A673 (cell line): ENCODE measurements around the gene HLA-DQB1. TPM values are rescaled to one million over a fixed set of nuclear protein-coding genes. Genes with fewer than 3 reads are reported as not detected.

Experiments
- BruUV-seq: library from RNA; stranded (reverse); fragments of 400-500 nt; replicated peaks from 2 replicates; lab custom pipeline; 2021; lab: Mats Ljungman, UMichigan
- CTCF ChIA-PET: fragments of 300-600 bp; sonication (Branson Sonifier 250); formaldehyde crosslinking; loops from one replicate; lab custom pipeline; 2022; ENCODE audit warnings: antibody characterized with exemption; lab: Charles Lee
- POLR2A ChIA-PET: fragments of 300-600 bp; sonication (Branson Sonifier 250); formaldehyde crosslinking; loops from one replicate; lab custom pipeline; 2022; ENCODE audit warnings: antibody characterized with exemption; ENCODE audit not compliant: low non-redundant PET; lab: Charles Lee
- DNase-seq: peaks from one replicate; pipeline ENCODE4 v3.0.0-alpha.2; 2015; ENCODE audit warnings: low spot score
- H3K27ac ChIP-seq: fragments of 200-600 bp; sonication (generic); 2 replicates; pipeline ENCODE4 v1.5.1; 2016; ENCODE audit warnings: mixed run types, low read depth, mild to moderate bottlenecking, mixed read lengths, antibody characterized with exemption, low read length; ENCODE audit not compliant: poor library complexity, severe bottlenecking
- H3K27me3 ChIP-seq: fragments of 200-600 bp; sonication (generic); replicated peaks from 2 replicates; pipeline ENCODE4 v1.6.1; 2017; ENCODE audit warnings: mixed run types, low read depth, mild to moderate bottlenecking, mixed read lengths, antibody characterized with exemption, low read length; ENCODE audit not compliant: insufficient read depth, poor library complexity
- H3K36me3 ChIP-seq: fragments of 200-600 bp; sonication (generic); 2 replicates; pipeline ENCODE4 v1.6.1; 2016; ENCODE audit warnings: mixed run types, mild to moderate bottlenecking, mixed read lengths, antibody characterized with exemption, low read length; ENCODE audit not compliant: insufficient read depth, poor library complexity, severe bottlenecking
- H3K4me1 ChIP-seq: fragments of 200-600 bp; sonication (generic); 2 replicates; pipeline ENCODE4 v1.6.1; 2017; ENCODE audit warnings: mixed run types, mild to moderate bottlenecking, mixed read lengths, antibody characterized with exemption, low read length; ENCODE audit not compliant: insufficient read depth, poor library complexity, severe bottlenecking
- H3K4me3 ChIP-seq: fragments of 200-600 bp; sonication (generic); 2 replicates; pipeline ENCODE4 v1.5.1; 2016; ENCODE audit warnings: low read depth, mixed run types, mild to moderate bottlenecking, mixed read lengths, low read length; ENCODE audit not compliant: poor library complexity, severe bottlenecking
- H3K9me3 ChIP-seq: fragments of 200-600 bp; sonication (generic); 2 replicates; pipeline ENCODE4 v1.6.1; 2016; ENCODE audit warnings: mixed run types, low read depth, mild to moderate bottlenecking, mixed read lengths, antibody characterized with exemption, low read length; ENCODE audit not compliant: poor library complexity, severe bottlenecking
- EZH2 ChIP-seq: fragments of 200-600 bp; sonication (generic); IDR thresholded peaks from 2 replicates; pipeline ENCODE4 v1.6.1; 2017; ENCODE audit warnings: borderline replicate concordance, low read depth, mild to moderate bottlenecking, mixed read lengths, antibody characterized with exemption, low read length; ENCODE audit not compliant: poor library complexity, severe bottlenecking
- intact Hi-C: fragments of 100-400 bp; cut with micrococcal nuclease; formaldehyde crosslinking; loops from one replicate; pipeline ENCODE4 v1.10.0; 2022; ENCODE audit not compliant: unreplicated experiment
- total RNA-seq: library from RNA; stranded (reverse); gene quantifications from 2 replicates; pipeline ENCODE4 v1.2.3, GENCODE V29; 2021
- TF ChIP-seq, protein P1 (sequence below): fragments of 300-800, 200-600 bp; sonication (generic); conservative IDR thresholded peaks from 2 replicates; pipeline ENCODE4 v1.5.1; 2017; ENCODE audit warnings: low read depth, mild to moderate bottlenecking, antibody characterized with exemption, low read length, moderate library complexity, mixed read lengths

HLA-DQB1 gene
- total RNA-seq, 1 experiment from 2014 or later, result not detected

DNA sequence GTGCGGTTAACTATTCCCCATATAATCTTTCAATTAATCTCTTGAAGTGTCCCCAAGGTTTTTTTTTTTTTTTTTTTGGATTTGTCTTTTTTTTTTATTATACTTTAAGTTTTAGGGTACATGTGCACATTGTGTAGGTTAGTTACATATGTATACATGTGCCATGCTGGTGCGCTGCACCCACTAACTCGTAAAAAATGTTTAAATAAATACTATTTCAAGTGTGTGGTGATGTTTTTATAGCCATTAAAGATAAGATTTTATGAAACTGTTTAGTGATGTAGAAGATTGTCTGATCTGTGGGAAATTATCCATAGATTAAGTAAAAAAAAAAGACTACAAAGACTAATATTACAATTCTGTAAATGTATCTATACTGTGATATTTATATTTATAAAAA is 41.9 kb downstream of the HLA-DQB1 start:
- Histone ChIP-seq H3K4me1 (no peaks in the 10 kb centered on the region), H3K9me3 (no peaks in the 10 kb centered on the region), H3K4me3 (no peak overlapping the region), H3K27ac (no peak overlapping the region), H3K27me3 (no peaks in the 10 kb centered on the region), H3K36me3 (no peaks in the 10 kb centered on the region)
- intact Hi-C loops, result loop anchor here (5.0 kb wide), 1 partner anchor 163 kb away; no protein-coding TSS in a partner anchor
- no peak for TF ChIP-seq EZH2
- TF ChIP-seq, protein P1, sequence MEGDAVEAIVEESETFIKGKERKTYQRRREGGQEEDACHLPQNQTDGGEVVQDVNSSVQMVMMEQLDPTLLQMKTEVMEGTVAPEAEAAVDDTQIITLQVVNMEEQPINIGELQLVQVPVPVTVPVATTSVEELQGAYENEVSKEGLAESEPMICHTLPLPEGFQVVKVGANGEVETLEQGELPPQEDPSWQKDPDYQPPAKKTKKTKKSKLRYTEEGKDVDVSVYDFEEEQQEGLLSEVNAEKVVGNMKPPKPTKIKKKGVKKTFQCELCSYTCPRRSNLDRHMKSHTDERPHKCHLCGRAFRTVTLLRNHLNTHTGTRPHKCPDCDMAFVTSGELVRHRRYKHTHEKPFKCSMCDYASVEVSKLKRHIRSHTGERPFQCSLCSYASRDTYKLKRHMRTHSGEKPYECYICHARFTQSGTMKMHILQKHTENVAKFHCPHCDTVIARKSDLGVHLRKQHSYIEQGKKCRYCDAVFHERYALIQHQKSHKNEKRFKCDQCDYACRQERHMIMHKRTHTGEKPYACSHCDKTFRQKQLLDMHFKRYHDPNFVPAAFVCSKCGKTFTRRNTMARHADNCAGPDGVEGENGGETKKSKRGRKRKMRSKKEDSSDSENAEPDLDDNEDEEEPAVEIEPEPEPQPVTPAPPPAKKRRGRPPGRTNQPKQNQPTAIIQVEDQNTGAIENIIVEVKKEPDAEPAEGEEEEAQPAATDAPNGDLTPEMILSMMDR, result no peak
- POLR2A ChIA-PET, result no interaction called here
- no peak for DNase-seq
- CTCF ChIA-PET, result interaction anchor here (0.7 kb wide), 1 partner anchor 372 kb away, joined by 3 read pairs; no protein-coding TSS in a partner anchor
- no TSS peak for BruUV-seq

DNA sequence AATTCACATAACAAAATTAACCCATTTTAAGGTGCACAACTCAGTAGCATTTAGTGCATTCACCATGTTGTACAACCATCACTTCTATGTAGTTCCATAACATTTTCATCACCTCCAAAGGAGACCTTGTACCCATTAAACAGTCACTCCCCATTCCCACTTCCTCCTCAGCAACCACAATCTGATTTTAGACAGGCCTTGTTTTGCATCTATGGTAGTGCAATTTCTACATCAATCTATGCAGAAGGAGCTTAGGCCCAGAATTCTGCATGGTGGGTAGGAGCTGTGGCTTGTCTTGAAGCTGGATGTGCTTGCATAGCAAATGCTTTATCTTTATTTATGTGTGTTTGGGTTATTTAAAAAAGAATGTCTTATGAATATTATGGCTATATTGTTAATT is 42.8 kb downstream of the HLA-DQB1 start:
- Histone ChIP-seq H3K4me3 (no peak overlapping the region), H3K27me3 (no peaks in the 10 kb centered on the region), H3K27ac (no peak overlapping the region), H3K36me3 (no peaks in the 10 kb centered on the region), H3K9me3 (no peaks in the 10 kb centered on the region), H3K4me1 (no peaks in the 10 kb centered on the region)
- no peak for DNase-seq
- no peak for TF ChIP-seq EZH2
- TF ChIP-seq, protein P1, result no peak
- intact Hi-C loops, result loop anchor here (5.0 kb wide), 1 partner anchor 164 kb away; no protein-coding TSS in a partner anchor
- ChIA-PET CTCF (interaction anchor here (0.7 kb wide), 1 partner anchor 371 kb away, joined by 3 read pairs; no protein-coding TSS in a partner anchor), POLR2A (no interaction called here)
- no TSS peak for BruUV-seq

DNA sequence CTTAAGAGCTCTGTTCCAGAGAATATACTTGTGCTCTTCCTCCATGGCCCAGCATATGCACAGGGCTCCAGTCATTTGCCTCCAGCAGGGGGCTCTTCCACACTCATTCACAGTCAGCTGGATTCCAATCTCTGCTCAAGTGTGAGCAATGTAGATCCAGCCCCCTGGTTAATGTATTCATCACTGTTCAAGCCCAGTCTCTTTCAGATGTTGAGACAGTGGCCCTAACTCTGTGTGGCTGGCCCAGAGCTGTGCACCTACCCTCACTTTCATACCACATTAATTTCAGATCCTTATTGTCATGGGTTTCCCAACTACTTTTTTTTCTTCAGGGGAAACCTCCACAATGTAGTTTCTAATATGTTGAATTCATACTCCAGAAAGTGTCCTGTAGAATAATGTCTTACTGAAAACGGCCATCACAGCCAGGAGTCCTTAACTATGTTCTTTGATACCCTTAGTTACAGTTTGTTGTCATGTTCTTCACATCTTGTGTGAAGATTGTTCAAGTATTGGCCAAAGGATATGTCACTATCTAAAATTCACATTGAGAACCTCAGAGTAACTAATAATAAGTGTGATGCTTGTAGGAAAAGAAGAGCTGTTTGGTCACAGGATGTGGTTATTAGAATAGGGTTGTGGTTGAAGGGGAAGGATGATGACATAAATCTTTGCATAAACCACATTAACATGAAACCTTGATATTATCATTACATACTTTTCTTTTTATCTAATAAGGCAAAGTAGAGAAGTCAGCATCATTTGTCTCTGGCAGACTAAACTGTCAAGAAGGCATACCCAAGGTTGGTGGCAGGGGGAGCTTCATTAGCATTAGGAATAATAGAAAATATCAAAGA is 43.7 kb downstream of the HLA-DQB1 start:
- no TSS peak for BruUV-seq
- intact Hi-C loops, result loop anchor here (5.0 kb wide), 1 partner anchor 165 kb away; no protein-coding TSS in a partner anchor

More for the DNA sequence above, 43.7 kb downstream of the HLA-DQB1 start:
- Histone ChIP-seq H3K9me3 (no peaks in the 10 kb centered on the region), H3K4me3 (no peak overlapping the region), H3K27me3 (no peaks in the 10 kb centered on the region), H3K36me3 (no peaks in the 10 kb centered on the region), H3K4me1 (no peaks in the 10 kb centered on the region), H3K27ac (no peak overlapping the region)
- peak; percentile 73 for DNase-seq
- no peak for TF ChIP-seq EZH2
- TF ChIP-seq, protein P1, result peak; percentile 64
- ChIA-PET POLR2A (no interaction called here), CTCF (interaction anchor here (1.2 to 1.5 kb wide), 3 partner anchors 78 to 245 kb away, joined by 3 to 12 read pairs (median 6); no protein-coding TSS in a partner anchor)
